Cerebellar cortex (tissue), 1 donor: ENCODE data around the gene FMO2.

Source experiments
- DNase-seq: peaks from one replicate; pipeline ENCODE4 v3.0.0-alpha.2; 2015; ENCODE audit warnings: low spot score

FMO2 gene

GRCh38 chr1:171185091-171185490, at the start of gene FMO2:
TSS of gene FMO2 (plus strand) at chr1:171185300. CDS start at chr1:171185714, 414 bp downstream.
- DNase-seq: no peak

GRCh38 chr1:171137580-171137979, 47.5 kb upstream of the FMO2 start:
- no peak for DNase-seq

GRCh38 chr1:171138980-171139379, 46.1 kb upstream of the FMO2 start:
- DNase-seq: no peak

- no peak for DNase-seq
Measured at GRCh38 chr1:171139890-171140289, 45.2 kb upstream of the FMO2 start.

GRCh38 chr1:171140401-171140800, 44.7 kb upstream of the FMO2 start:
- DNase-seq: no peak

- no peak for DNase-seq
Measured at GRCh38 chr1:171140956-171141687, 44.0 kb upstream of the FMO2 start.

GRCh38 chr1:171141688-171142415, 43.2 kb upstream of the FMO2 start:
- peak; percentile 9 for DNase-seq

- no peak for DNase-seq
Measured at GRCh38 chr1:171142416-171143385, 42.4 kb upstream of the FMO2 start.

GRCh38 chr1:171150156-171150555, 34.9 kb upstream of the FMO2 start:
- no peak for DNase-seq

- DNase-seq: no peak
Measured at GRCh38 chr1:171152549-171152948, 32.6 kb upstream of the FMO2 start.

GRCh38 chr1:171155484-171155883, 29.6 kb upstream of the FMO2 start:
- no peak for DNase-seq

GRCh38 chr1:171158096-171158495, 27.0 kb upstream of the FMO2 start:
- DNase-seq: no peak

GRCh38 chr1:171158551-171158950, 26.5 kb upstream of the FMO2 start:
- DNase-seq: no peak

GRCh38 chr1:171159148-171159547, 26.0 kb upstream of the FMO2 start:
- DNase-seq: no peak

GRCh38 chr1:171160211-171160610, 24.9 kb upstream of the FMO2 start:
- no peak for DNase-seq

GRCh38 chr1:171160639-171161354, 24.3 kb upstream of the FMO2 start:
- no peak for DNase-seq

- DNase-seq: no peak
Measured at GRCh38 chr1:171161431-171161830, 23.7 kb upstream of the FMO2 start.

GRCh38 chr1:171166361-171166760, 18.7 kb upstream of the FMO2 start:
- DNase-seq: no peak

GRCh38 chr1:171167785-171168184, 17.3 kb upstream of the FMO2 start:
- no peak for DNase-seq

- DNase-seq: no peak
Measured at GRCh38 chr1:171172471-171172870, 12.6 kb upstream of the FMO2 start.

GRCh38 chr1:171173069-171173468, 12.0 kb upstream of the FMO2 start:
- DNase-seq: no peak
